Activated CD4-positive, alpha-beta T cell treated with anti-CD3 and anti-CD28 coated beads, Interleukin-2, amount 50 U/mL, for 48 hours (primary cell): ENCODE data around the gene NOSIP.

Source experiments
- DNase-seq, 2 experiments: peaks; one replicate each; pipeline ENCODE4 v3.0.0-alpha.2; 2020

The NOSIP gene

DNA sequence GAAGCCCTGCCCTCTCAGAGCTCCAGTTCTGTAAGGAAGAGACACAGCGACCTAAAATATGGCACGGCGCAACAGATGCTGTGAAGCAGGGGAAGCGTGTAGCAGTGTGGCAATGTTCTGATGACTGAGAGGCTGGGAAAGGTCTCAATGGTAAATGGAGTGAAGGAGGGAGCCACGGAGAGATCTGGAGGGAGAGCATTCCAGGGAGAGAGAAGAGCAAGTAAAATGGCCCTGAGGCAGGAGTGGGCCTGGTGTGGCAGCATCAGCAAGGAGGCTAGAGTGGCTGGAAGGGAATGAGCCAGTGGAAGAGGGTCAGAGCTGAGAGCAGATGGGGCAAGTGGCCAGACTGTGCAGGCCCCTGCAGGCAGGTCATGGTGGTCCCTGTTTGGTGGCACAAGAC is 36.2 kb downstream of the NOSIP start:
- DNase-seq, result no peak

DNA sequence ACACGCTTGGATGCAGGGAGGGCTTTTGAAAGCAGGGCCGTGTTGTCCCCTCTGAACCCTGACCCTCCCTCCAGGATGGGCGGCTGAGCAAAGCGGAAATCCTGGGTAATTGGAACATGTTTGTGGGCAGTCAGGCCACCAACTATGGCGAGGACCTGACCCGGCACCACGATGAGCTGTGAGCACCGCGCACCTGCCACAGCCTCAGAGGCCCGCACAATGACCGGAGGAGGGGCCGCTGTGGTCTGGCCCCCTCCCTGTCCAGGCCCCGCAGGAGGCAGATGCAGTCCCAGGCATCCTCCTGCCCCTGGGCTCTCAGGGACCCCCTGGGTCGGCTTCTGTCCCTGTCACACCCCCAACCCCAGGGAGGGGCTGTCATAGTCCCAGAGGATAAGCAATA is 37.3 kb downstream of the NOSIP start:
- DNase-seq, result no peak

DNA sequence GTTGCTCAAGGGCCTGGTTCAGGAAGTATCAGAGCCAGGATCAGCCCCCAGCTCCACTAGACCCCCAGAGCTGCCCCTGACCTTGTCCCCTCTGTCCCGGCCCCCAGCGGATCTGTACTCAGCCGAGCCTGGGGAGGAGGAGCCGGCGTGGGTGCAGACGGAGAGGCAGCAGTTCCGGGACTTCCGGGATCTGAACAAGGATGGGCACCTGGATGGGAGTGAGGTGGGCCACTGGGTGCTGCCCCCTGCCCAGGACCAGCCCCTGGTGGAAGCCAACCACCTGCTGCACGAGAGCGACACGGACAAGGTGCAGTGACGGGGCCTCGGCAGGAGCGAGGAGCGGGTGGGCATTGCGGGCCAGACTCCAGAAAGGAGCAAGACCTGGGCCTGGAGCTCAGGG is 37.9 kb downstream of the NOSIP start:
- DNase-seq, result no peak

DNA sequence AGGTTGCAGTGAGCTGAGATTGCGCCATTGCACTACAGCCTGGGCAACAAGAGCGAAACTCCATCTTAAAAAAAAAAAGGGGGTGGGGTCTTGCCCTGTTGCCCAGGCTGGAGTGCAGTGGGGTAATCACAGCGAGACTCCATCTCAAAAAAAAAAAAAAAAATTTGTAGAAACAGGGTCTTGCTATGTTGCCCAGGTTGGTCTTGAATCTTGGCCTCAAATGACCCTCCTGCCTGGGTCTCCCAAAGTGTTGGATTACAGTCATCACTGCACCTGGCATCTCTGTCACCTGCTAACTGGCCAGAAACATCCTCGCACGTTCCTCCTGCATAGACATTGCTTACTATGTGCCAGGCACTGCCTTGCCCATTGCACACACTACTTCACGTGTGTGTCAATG is 38.4 kb downstream of the NOSIP start:
- no peak for DNase-seq

DNA sequence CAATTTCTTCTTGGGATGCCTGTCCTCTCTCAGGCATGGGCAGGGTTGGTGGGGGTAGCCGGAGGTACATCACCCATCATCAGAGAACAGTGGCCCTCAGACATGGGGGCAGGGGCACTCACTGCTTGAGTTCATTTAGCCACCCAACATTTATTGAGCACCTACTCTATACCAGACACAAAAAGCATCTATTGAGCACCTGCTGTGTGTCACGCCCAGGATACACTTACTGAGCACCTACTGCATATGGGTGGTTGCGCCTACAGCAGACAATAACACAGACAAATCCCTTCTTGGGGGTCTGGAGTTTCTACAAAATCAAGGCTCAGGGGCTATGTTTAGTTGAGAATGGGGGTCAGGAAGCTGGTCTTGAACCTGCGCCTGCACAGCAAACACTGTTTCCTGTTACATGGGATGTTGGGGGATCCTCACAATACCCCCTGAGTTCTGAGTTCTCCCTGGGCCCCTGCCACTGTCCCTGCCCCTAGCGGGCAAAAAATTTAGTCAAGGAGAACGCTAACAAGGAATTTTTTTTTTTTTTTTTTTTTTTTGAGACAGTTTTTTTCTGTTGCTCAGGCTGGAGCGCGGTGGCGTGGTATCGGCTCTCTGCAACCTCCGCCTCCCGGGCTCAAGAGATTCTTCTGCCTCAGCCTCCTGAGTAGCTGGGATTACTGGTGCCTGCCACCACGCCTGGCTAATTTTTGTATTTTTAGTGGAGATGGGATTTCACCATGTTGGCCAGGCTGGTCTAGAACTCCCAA is 41.0 kb downstream of the NOSIP start:
- no peak for DNase-seq

DNA sequence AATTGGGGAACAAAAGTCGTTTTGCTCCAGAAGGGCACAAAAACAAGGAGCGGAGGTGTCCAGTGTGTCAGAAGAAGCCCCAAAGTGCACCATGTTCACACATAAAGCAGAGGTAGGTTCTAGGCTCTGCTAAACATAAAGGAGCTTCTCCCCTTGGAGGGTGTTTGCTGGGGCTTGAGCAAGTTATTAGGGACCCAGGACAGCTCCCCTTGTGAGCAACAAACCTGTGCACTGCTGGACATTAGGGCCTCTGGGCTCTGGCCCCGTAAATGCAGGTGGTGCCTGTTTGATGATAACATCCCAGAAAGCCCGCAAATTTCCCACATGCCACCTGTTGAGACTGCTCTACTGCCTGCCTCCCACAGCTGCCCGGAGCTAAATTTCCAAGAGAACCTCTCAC is 41.7 kb downstream of the NOSIP start:
- DNase-seq, result no peak

DNA sequence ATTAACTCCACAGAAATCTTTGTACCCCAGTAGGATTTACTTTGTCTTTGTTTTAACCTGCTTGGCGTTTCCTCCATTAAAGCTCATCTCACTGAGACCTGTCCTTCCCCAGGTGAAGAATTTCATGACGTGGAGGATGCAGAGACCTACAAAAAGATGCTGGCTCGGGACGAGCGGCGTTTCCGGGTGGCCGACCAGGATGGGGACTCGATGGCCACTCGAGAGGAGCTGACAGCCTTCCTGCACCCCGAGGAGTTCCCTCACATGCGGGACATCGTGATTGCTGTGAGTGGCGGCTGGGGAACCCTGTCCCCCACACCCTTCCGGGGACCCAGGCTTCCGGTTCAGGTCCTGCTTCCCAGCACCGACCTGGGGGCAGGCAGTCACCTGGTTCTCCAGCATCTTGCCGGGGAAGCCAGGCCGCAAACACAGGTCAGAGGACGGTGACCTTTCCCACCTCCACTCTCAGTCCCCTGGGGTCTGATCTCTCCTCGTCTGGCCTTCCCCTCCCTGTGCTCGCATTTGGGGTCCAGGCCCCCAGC is 43.4 kb downstream of the NOSIP start:
- no peak for DNase-seq

DNA sequence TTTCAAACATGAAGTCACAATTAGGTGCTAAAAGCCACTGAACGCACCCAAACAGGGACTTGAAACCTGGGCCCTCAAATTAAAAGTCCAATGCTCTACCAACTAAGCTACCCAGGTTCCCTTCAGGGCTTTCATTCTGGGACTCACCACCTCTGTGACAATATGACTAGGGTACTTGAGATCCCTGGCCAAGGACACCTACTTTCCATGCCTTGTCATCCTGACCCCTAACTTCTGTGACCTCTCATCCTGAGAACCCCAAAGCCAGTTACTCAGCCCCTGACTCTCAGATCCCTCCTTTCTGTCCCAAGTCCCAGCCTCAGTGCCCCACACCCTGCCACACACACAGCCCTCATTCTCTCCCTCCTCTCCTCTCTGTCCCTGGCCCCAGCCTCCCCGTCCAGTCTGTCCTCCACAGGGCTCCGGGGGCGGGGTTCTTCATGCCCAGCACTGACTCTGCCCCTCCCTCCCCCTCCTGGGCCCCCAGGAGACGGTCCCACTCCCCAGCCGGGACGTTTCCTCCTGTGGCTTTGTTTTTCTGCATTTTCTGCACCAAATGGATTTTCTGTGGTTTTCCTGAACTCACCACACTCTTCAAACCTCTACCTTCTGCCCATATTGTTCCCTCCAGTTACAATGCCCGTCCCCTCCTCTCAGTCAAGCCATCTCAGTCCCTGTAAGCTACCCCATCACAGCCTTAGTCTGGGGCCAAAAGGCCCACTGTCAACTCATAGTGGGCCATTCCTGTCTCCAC is 45.5 kb downstream of the NOSIP start:
- peak in 1 of 2 experiments; percentile 42 for DNase-seq

DNA sequence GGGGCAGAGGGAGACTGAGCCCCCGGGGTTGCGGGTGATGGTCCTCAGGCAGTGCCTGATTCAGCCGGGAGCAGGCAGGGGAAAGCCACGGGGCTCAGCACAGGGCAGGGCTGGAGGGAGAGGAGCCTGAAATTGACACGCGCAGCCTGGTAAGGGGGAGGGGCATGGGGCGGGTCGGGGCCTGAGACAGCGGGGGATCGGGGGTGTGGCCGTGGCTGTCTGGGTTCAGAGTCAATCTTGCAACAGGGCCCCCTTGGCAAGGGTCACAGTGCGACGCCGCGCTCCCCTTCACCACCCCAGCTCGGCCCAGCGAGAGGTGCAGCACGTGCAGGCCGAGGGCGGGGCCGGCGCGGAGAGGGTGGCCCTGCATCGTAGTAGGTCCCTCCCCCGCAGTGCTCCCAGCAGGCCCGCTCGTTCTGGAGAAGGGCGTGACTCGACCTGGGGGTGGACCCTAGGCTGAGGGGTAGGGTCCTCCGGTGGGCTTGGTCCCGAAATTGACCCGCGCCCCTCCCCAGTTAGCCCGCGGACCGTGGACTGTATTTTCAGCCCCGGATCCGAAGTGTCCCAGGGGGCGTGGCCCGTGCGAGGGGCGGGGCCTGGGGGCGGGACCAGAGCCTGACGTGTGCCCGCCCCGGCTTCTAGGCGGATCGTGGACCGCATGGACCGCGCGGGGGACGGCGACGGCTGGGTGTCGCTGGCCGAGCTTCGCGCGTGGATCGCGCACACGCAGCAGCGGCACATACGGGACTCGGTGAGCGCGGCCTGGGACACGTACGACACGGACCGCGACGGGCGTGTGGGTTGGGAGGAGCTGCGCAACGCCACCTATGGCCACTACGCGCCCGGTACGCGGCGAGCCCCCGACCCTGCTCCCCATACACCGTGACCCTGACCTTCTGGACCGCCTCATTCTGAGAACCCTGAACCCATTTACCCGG is 46.5 kb downstream of the NOSIP start:
- peak; percentile 86 for DNase-seq

DNA sequence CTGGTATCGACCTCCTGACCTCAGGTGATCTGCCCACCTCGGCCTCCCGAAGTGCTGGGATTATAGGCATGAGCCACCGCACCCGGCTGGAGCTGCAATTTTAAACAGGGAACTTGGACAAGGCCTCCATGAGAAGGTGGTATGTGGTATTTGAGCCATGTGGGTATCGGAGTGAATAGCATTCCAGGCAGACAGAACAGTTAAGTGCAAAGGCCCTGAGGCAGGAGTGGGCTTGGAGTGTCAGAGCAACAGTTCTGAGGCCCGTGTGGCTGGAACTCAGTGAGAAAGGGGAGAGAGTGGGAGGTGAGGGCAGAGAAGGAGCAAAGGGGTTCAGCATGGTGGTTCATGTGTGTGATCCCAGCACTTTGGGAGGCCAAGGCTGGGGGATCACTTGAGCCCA is 49.6 kb downstream of the NOSIP start:
- no peak for DNase-seq

DNA sequence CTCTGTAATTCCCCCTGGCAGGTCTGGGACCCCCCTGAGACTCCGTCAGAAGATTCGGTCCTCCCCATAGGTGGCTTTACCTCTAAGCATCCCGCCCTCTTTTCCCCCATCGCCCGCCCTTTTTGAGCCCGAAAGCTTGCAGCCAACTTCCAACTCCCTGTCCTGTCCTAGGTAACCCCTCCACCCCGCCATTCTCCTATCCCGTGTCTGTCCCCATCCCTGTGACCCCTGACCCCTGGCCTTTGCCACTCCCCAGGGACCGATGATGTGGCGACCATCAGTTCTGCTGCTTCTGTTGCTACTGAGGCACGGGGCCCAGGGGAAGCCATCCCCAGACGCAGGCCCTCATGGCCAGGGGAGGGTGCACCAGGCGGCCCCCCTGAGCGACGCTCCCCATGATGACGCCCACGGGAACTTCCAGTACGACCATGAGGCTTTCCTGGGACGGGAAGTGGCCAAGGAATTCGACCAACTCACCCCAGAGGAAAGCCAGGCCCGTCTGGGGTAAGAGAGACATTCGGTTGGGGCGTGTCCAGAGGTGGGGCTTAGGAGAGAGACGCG is 52.1 kb downstream of the NOSIP start:
- DNase-seq, result no peak

DNA sequence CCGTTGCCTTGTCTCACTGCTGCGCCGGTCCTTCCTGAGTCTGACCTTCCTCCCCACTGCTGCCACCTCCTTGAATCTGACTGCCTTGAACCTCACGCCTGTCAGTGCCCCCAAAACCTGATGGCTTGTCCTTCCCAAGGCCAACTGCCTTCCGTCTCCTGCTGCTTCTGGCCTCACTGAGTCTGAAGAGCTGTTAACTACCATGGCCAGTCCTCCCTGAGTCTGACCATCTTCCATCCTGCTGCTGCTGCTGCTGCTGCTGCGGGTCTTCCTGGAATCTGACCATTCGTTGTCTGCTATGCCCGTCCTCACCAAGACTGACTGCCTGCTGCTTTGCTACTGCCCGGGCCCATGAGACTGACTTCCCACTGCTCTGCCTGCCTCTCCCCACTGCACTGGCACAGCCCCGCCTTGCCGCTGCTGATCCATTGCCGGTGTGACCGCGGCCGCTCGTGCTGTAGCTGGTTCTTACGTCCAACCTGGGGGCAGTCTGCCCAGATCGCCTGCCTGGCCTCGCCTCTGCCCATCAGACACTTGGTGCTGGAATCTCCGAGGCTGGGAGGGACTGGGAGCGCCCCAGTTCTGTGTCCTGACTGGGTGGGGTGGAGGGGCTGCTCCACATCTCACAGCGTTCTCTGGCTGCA is 55.4 kb downstream of the NOSIP start:
- DNase-seq, result no peak

DNA sequence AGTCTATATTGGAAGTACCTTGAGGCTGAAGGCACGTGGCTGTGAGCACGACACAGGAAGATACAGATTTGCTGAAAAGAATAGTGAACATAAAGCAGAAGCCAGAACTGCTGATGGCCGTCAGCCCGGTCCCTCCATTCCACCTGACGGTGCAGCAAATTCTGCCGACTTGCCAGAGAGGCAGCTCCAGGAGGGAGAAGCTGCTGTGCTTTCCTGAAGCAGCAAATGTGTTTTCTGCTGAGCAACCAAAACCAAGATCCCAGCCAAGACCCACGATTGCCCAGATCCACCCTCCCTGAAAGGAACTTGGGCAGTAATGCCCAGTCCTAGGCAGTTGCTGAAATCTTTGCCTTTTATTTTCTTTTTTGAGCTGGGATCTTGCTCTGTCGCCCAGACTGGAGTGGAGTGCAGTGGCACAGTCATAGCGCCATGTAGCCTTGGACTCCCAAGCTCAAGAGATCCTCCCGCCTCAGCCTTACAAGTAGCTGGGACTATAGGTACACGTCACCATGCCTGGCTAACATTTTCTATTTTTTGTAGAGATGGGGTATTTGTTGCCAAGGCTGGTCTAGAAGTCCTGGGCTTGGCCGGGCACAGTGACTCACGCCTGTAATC is 59.5 kb downstream of the NOSIP start:
- DNase-seq, result no peak

DNA sequence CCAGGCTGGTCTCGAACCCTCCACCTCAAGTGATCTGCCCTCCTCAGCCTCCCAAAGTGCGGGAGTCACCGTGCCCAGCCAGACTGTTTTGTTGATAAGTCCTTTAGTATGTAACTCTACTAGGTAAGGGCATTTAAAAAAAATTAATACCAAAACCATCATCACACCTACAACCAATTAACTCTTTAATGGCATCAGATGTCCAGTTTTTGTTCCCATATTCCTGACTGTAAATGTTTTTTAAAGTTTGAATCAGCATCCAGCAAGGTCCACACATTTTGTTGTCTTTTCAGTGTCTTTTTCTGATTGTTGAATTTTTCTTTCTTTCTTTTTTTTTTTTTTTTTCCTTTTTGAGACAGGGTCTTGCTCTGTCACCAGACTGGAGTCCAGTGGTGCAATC is 62.3 kb downstream of the NOSIP start:
- DNase-seq, result no peak

DNA sequence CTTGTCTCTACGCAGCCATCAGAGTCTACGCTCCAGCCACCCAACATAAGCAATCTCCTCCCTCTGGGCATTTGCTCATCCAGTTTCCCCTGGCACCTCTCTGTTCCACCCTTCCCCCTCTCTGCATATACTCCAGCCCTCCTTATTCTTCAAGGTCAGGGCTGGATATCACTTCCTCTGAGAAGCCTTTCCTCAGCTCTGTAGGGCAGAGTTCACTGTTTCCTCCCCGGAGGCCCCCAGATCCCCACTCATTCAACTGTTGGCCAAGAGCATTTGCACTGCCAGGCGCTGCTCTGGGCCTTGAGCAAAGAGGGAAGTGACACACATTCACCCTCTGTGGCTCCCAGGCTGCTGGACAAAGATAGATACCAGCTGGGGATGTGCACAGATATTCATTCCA is 64.6 kb downstream of the NOSIP start:
- no peak for DNase-seq

DNA sequence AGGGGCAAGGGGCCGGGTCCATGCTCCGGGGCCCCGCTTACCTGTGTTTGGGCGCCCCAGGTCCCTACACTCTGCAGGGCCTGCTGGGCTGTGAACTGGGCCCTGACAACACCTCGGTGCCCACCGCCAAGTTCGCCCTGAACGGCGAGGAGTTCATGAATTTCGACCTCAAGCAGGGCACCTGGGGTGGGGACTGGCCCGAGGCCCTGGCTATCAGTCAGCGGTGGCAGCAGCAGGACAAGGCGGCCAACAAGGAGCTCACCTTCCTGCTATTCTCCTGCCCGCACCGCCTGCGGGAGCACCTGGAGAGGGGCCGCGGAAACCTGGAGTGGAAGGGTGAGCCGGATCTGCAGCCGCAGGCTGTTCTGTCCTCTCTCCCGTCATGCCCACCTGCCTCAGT is 66.2 kb downstream of the NOSIP start:
- DNase-seq, result no peak

DNA sequence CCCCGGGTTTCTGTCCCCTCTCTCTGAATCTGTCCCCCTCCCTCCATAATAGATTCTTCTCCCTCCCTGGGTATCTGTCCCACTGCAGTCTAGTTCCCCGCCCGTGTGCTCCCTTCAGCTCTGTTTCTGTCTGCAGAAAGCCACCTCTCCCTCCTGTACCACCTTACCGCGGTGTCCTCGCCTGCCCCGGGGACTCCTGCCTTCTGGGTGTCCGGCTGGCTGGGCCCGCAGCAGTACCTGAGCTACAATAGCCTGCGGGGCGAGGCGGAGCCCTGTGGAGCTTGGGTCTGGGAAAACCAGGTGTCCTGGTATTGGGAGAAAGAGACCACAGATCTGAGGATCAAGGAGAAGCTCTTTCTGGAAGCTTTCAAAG is 66.6 kb downstream of the NOSIP start:
- no peak for DNase-seq

DNA sequence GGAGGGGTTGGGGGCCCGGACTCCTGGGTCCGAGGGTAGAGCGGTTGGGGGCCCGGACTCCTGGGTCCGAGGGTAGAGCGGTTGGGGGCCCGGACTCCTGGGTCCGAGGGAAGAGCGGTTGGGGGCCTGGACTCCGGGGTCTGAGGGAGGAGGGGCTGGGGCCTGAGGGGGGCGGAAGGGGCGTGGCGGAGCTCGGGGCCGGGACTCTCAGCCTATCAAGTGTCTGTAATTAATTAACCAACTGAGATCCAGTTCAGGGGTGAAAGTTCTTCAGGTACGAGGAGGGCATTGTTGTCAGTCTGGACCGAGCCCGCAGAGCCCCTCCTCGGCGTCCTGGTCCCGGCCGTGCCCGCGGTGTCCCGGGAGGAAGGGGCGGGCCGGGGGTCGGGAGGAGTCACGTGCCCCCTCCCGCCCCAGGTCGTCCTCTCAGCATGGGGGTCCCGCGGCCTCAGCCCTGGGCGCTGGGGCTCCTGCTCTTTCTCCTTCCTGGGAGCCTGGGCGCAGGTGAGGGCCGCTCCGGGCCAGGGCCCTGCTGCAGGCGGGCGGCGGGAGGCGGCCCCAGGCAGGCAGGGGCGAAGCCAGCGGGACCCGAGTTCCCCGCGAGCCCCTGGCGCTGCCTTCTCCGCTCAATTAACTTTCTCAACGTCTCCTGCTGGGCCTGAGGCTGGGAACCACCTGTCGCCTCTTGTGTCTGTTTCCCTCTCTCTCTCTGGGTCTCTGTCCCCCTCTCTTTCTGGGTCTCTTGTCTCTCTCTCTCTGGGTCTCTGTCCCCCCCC is 67.2 kb downstream of the NOSIP start:
- peak in 1 of 2 experiments; percentile 49 for DNase-seq

DNA sequence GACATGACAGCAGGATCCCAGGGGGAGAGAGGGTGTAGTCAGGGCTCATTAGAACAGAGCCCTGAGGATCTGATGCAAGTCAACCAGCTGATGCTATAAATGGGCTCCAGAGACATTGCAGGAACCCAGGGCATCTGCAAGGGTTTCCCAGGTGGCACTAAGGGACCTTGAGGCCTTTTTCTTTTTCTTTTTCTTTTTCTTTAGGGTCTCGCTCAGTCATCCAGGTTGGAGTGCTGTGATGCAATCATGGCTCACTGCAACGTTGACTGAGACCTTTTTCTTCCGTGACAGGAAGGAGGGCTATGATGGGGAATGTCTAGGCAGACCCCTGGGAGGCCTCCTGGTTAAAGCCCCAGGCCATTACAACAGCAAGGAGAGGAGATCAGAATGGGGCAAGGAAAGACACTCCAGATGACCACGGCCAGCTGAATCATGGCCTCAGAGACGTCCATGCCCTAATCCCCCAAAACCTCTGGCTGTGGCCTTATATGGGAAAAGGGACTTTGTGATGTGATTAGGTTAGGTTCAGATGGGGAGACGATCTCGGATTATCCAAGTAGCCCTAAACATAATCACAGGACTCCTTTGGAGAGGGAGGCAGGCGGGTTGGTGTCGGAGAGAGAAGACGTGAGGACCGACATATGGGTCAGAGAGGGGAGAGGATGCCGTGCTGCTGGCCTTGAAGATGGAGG is 72.4 kb downstream of the NOSIP start:
- no peak for DNase-seq

DNA sequence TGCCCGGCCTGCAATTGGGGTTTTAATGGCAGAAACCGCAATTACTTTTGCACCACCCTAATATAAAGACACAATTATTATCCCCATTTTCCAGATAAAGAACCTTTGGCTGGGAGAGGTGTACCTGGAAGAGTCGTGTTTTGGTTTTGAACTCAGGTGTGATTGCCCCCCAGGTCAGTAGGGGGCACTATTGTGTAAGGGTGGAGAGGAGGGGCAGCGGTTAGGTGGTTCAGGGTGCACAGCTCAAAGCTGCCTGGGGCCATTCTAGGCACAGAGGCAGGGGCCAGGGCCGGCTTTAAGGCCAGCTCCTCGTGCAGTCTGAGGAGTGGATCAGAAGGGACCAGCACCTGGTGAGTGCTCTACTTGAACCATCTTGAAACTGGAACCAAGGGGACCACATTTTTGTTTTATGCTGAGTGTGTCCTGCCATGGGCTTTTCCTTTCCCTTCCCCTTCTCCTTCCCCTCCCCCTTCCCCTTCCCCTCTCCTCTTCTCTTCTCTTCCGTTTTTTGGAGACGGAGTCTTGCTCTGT is 73.7 kb downstream of the NOSIP start:
- peak; percentile 80 to 84 for DNase-seq
